EL (cell line): ENCODE results near the gene BPI.
"Not testable (repeated sequence)": the region's sequence is repeated elsewhere in the genome, so short reads cannot be mapped to it uniquely, and the experiment has no call there.

Experiments used
- DNase-seq: peaks from one replicate; pipeline ENCODE4 v3.0.0-alpha.2; 2016

The BPI gene

GRCh38 chr20:38303908-38304379, at the start of gene BPI:
Gene BPI, plus strand, starts transcription at chr20:38304156. Its CDS starts 68 bp downstream, at chr20:38304224.
- no peak for DNase-seq

GRCh38 chr20:38254621-38255020, 49.3 kb upstream of the BPI start:
- DNase-seq = not testable (repeated sequence)

- no peak for DNase-seq
Measured at GRCh38 chr20:38255393-38255792, 48.6 kb upstream of the BPI start.

GRCh38 chr20:38256021-38256420, 47.9 kb upstream of the BPI start:
- no peak for DNase-seq

- DNase-seq = no peak
Measured at GRCh38 chr20:38256966-38257365, 47.0 kb upstream of the BPI start.

- no peak for DNase-seq
Measured at GRCh38 chr20:38258545-38259215, 45.3 kb upstream of the BPI start.

GRCh38 chr20:38260025-38260377, 44.0 kb upstream of the BPI start:
- peak; percentile 33 for DNase-seq

- DNase-seq = no peak
Measured at GRCh38 chr20:38260378-38261053, 43.4 kb upstream of the BPI start, which contains the start of gene KIAA1755. Gene KIAA1755, minus strand, starts transcription at chr20:38260735. Its CDS starts 235 bp downstream, at chr20:38260500.

GRCh38 chr20:38261054-38261390, 42.9 kb upstream of the BPI start:
- DNase-seq = no peak

GRCh38 chr20:38262931-38263330, 41.0 kb upstream of the BPI start:
- no peak for DNase-seq

GRCh38 chr20:38266426-38266825, 37.5 kb upstream of the BPI start:
- no peak for DNase-seq

GRCh38 chr20:38267296-38267695, 36.7 kb upstream of the BPI start:
- DNase-seq = no peak

- no peak for DNase-seq
Measured at GRCh38 chr20:38267901-38268514, 35.9 kb upstream of the BPI start.

GRCh38 chr20:38269040-38269439, 34.9 kb upstream of the BPI start:
- DNase-seq = no peak

GRCh38 chr20:38269715-38270114, 34.2 kb upstream of the BPI start:
- no peak for DNase-seq

GRCh38 chr20:38270869-38271605, 32.9 kb upstream of the BPI start:
- DNase-seq = peak; percentile 97

- peak; percentile 37 for DNase-seq
Measured at GRCh38 chr20:38271608-38272120, 32.3 kb upstream of the BPI start.

GRCh38 chr20:38272398-38272797, 31.6 kb upstream of the BPI start:
- peak; percentile 83 for DNase-seq

GRCh38 chr20:38272961-38273360, 31.0 kb upstream of the BPI start:
- peak; percentile 95 for DNase-seq

- peak; percentile 90 for DNase-seq
Measured at GRCh38 chr20:38275815-38276550, 28.0 kb upstream of the BPI start.

GRCh38 chr20:38277285-38277684, 26.7 kb upstream of the BPI start:
- no peak for DNase-seq

- no peak for DNase-seq
Measured at GRCh38 chr20:38277691-38278090, 26.3 kb upstream of the BPI start.
